ENCODE measurements around the gene MTFR2.

The MTFR2 gene

DNA sequence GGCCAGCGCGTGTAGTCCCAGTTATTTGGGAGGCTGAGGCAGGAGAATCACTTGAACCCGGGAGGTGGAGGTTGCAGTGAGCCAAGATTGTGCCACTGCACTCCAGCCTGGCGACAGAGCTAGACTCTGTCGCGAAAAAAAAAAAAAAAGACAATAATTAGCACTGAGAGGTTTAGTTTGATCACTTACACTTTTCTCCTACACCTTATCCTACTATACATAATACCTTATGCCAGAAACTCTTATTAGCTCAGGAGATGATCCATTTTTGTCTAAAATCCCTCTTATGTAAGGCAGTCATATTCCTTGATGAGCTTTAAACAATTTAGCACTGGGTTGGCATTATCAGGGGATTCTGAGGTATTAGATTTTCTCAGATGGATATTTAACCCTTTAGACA, 3.6 kb upstream of the MTFR2 start:
- peaks cover 49% of the 10 kb centered on the region for H3K4me1 Mint-ChIP-seq (ENCODE audit: low read depth)
- H3K27ac Mint-ChIP-seq: no peak overlapping the region
- H3K27me3 Mint-ChIP-seq: no peaks in the 10 kb centered on the region
- no peak for DNase-seq
- H3K9me3 Mint-ChIP-seq: no peaks in the 10 kb centered on the region
- peaks cover 55% of the 10 kb centered on the region for H3K36me3 Mint-ChIP-seq (ENCODE audit: low read depth)
- no peak overlapping the region for H3K4me3 Mint-ChIP-seq

DNA sequence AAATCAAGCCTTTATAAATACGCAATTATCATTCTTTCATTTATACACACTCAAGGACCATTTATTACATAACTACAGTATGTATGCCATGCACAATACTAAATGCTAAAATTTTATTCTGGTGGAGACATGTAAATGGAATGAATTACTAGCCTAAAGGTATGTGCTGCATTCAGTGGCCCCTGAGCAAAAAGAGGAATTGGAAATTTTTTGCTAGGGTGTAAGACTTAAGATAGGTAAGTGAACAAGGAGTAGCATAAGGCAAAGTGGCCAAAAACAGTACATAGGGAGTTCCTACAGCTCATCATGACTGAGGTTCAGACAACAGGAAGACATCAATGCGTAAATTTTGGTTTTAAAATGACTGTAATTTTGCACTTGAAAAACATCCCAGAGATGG, 2.3 kb upstream of the MTFR2 start:
- Mint-ChIP-seq H3K36me3 (ENCODE audit: low read depth) (peaks cover 56% of the 10 kb centered on the region), H3K27me3 (no peaks in the 10 kb centered on the region), H3K4me1 (ENCODE audit: low read depth) (peaks cover 57% of the 10 kb centered on the region), H3K4me3 (no peak overlapping the region), H3K9me3 (no peaks in the 10 kb centered on the region), H3K27ac (no peak overlapping the region)
- no peak for DNase-seq

DNA sequence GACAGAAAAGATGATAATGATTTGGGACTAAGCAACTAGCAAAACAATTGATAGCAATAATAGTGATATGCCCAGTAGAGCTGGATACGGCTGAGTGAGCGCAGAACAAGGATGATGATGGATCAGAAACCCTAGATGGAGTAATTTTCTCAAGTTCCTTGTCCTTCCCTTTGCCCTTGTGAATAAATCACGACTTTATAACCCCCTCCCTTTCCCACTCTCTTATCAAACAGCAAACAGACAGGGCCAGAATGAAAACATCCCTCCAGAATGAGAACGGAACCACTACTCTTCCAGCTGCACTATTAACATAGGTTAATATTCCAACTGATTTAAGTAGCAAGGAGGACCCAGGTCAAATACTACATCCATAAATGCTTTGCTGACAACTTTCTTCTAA, 1.3 kb upstream of the MTFR2 start:
- no peak for DNase-seq
- Mint-ChIP-seq H3K27ac (peak overlapping the region; percentile 94), H3K4me1 (ENCODE audit: low read depth) (peaks cover 57% of the 10 kb centered on the region), H3K27me3 (no peaks in the 10 kb centered on the region), H3K4me3 (peak overlapping the region; percentile 97), H3K9me3 (no peaks in the 10 kb centered on the region), H3K36me3 (ENCODE audit: low read depth) (peaks cover 58% of the 10 kb centered on the region)

DNA sequence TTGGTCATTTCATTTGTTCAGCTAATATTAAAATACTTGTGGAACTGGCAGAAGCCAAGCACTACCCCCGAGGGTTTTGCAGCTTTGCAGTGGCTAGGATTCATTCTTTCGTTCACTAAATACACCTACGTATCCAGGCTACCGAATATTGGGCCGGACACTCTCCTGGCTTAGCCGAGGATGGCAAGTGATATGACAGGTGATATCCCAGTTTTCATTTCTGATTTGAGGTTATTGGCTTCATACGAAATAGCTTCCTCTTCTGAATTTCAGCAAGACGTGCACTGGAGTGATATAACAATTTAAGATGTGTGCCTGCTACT, 536 bp upstream of the MTFR2 start:
- no peak for DNase-seq
- Mint-ChIP-seq H3K36me3 (ENCODE audit: low read depth) (peaks cover 62% of the 10 kb centered on the region), H3K27ac (peak overlapping the region; percentile 94), H3K4me3 (peak overlapping the region; percentile 97), H3K4me1 (ENCODE audit: low read depth) (peaks cover 55% of the 10 kb centered on the region), H3K27me3 (no peaks in the 10 kb centered on the region), H3K9me3 (no peaks in the 10 kb centered on the region)

DNA sequence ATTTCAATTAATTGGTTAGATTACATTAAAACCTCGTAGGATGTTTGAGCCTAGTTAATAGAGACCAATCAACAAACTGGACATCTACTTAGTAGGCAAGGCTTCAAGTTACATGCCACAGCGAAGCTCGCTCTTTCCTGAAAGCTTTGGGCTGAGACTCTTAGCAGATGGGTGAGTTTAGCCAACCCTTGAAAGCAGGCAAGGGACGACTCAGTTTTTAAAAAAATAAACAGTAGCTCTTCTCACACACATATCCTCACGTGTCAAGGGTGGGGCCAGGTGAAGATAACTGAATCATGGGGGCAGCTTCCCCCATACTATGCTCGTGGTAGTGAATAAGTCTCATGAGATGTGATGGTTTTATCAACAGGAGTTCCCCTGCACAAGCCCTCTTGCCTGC, 775 bp downstream of the MTFR2 start:
- Mint-ChIP-seq H3K27ac (peak overlapping the region; percentile 94), H3K27me3 (no peaks in the 10 kb centered on the region), H3K9me3 (no peaks in the 10 kb centered on the region), H3K4me3 (peak overlapping the region; percentile 97), H3K36me3 (ENCODE audit: low read depth) (peaks cover 60% of the 10 kb centered on the region), H3K4me1 (ENCODE audit: low read depth) (peaks cover 48% of the 10 kb centered on the region)
- no peak for DNase-seq

DNA sequence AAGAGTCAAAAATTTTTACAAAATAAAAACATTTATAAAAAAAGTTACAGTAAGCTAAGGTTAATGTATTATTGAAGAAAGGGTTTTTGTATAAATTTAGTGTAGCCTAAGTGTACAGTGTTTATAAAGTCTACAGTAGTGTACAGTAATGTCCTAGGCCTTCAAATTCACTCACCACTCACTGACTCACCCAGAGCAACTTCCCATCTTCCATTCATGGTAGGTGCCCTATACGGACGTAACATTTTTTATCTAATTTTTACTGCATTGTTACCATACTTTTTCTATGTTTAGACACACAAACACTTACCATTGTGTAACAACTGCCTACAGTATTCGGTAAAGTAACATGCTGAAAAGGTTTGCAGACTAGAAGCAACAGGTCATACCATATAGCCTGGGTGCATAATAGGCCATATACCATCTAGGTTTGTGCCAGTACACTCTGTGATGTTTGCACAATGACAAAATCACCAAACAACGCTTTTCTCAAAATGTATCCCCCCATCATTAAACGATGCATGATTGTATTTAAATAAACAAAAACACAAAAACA, 6.0 kb downstream of the MTFR2 start:
- H3K27me3 Mint-ChIP-seq: no peaks in the 10 kb centered on the region
- DNase-seq: no peak
- no peaks in the 10 kb centered on the region for H3K9me3 Mint-ChIP-seq
- peaks cover 88% of the 10 kb centered on the region for H3K36me3 Mint-ChIP-seq (ENCODE audit: low read depth)
- H3K27ac Mint-ChIP-seq: no peak overlapping the region
- H3K4me3 Mint-ChIP-seq: no peak overlapping the region
- peaks cover 15% of the 10 kb centered on the region for H3K4me1 Mint-ChIP-seq (ENCODE audit: low read depth)

DNA sequence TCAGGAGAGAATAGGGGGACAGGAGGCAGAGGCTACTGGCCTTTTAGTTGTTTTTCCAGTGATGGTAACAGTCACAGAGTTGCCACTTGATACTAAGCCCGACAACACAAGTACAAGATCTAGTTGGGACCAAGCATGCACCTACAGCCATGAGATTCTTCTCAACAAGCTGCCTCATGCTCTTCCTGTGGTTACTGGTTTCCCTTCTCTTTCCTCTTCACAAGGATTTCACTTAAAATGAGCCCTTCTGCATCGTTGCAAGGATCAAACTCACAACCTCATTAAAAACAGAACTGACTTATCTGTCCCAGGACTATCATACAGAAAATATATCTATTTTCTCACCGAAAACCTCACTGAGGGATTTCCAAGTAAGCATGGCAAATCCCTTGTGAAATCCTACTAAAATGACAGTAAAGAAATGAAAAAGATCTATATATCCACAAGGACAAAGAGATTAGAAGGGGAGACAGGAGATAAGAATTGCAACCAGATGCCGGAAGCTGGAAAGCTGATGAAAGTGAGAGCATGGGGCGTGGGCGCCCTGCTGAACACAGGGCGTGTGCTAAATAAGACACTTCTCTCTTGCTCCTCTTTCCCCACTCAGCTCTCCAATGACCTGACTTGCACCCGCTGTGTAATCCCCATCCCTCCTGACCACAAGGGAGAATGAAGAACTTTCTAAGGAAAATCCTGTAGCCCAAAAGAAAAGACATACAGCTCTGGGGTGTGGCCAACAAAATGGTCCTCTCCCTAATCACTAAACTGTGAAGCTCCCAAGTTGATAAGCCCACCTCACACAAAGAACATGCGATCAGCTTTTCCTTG, 13.4 kb downstream of the MTFR2 start:
- Mint-ChIP-seq H3K4me3 (no peak overlapping the region), H3K36me3 (ENCODE audit: low read depth) (peaks cover 82% of the 10 kb centered on the region), H3K9me3 (no peaks in the 10 kb centered on the region), H3K4me1 (ENCODE audit: low read depth) (peaks cover 13% of the 10 kb centered on the region), H3K27me3 (no peaks in the 10 kb centered on the region), H3K27ac (peak overlapping the region; percentile 29)
- no peak for DNase-seq

DNA sequence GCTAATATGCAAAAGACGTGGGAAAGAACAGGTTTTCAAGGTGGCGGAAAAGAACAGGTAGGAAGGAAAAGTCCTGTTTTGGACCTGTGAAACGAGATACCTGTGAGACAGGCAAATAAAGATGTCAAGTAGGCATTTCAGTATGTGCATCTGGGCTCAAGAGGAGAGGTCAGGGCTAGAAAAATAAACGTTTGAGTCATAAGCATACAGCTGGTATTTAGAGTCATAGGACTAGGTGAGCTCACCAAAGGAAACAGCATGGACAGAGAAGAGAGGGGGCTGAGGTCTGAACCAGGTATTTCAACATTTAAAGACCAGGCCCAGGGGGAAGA, 14.9 kb downstream of the MTFR2 start:
- H3K4me3 Mint-ChIP-seq: no peak overlapping the region
- peaks cover 13% of the 10 kb centered on the region for H3K4me1 Mint-ChIP-seq (ENCODE audit: low read depth)
- no peak for DNase-seq
- H3K9me3 Mint-ChIP-seq: no peaks in the 10 kb centered on the region
- no peak overlapping the region for H3K27ac Mint-ChIP-seq
- H3K36me3 Mint-ChIP-seq (ENCODE audit: low read depth): peaks cover 82% of the 10 kb centered on the region
- no peaks in the 10 kb centered on the region for H3K27me3 Mint-ChIP-seq

DNA sequence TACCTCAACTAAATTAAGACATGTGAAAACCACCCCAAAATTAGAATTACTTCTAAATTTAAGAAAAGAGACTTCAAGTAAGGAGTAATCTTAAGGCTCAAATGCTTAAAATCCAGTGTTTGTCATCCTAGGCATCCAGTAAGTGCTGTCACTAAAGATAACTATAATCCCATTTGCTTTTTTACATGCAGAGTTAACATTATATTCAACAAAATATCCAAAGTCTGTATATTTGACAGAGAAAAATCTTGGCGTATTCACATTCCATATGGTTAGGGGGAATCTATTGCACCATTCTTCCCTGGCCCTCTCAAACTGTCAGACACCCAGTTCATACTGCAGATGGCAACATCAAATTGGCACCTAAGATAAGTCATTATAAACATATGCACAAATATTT, 17.4 kb downstream of the MTFR2 start:
- H3K27me3 Mint-ChIP-seq: no peaks in the 10 kb centered on the region
- H3K9me3 Mint-ChIP-seq: no peaks in the 10 kb centered on the region
- peaks cover 68% of the 10 kb centered on the region for H3K36me3 Mint-ChIP-seq (ENCODE audit: low read depth)
- no peak overlapping the region for H3K27ac Mint-ChIP-seq
- DNase-seq: no peak
- H3K4me3 Mint-ChIP-seq: no peak overlapping the region
- H3K4me1 Mint-ChIP-seq (ENCODE audit: low read depth): peaks cover 13% of the 10 kb centered on the region

DNA sequence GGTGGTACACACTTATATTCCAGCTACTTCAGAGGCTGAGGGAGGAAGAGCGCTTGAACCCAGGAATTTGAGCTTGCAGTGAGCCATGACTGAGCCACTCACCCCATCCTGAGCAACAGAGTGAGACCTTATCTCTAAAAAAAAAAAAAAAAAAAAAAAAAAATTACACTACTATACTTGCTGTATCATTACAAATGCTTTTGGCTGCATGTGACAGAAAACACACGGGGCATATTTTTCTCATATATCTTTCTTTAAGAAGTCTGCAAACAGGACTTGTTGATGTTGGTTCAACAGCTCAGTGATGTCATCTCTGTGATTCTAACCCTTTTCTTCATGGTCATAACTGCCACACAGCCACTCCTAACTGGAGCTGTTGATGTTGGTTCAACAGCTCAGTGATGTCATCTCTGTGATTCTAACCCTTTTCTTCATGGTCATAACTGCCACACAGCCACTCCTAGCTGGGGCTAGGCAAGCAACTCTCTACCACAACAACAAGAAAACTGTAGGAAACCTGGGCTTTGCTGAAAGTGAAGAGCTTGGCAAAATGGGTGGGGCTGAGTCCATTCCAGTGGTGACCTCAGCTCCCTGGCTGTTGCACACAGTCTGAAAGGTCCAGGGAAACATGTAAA, 19.8 kb downstream of the MTFR2 start:
- no peaks in the 10 kb centered on the region for H3K27me3 Mint-ChIP-seq
- H3K9me3 Mint-ChIP-seq: no peaks in the 10 kb centered on the region
- no peak for DNase-seq
- no peak overlapping the region for H3K4me3 Mint-ChIP-seq
- no peak overlapping the region for H3K27ac Mint-ChIP-seq
- H3K4me1 Mint-ChIP-seq (ENCODE audit: low read depth): peaks cover 14% of the 10 kb centered on the region
- peaks cover 49% of the 10 kb centered on the region for H3K36me3 Mint-ChIP-seq (ENCODE audit: low read depth)

DNA sequence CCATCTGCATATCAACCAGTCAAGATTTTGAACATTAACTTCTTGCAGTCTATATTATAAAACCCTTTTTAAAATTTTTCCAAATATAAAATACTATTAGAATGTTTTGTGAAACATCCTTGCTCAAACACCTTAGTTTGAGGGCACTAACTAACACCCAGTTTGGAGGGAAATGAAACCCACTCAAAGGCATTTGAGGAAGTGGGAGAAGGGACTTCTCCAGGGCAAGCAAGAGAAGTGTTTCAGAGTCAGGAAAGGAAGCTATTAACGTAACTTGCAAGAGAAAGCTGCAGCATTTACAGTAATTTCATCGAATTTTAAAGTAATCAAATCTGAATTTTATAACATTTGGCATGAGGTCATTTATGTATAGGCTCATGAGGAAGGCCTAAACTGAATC, 21.3 kb downstream of the MTFR2 start:
- no peak for DNase-seq
- Mint-ChIP-seq H3K27ac (no peak overlapping the region), H3K4me3 (no peak overlapping the region), H3K4me1 (ENCODE audit: low read depth) (peaks cover 18% of the 10 kb centered on the region), H3K36me3 (ENCODE audit: low read depth) (peaks cover 38% of the 10 kb centered on the region), H3K27me3 (no peaks in the 10 kb centered on the region), H3K9me3 (peaks cover 4% of the 10 kb centered on the region)

DNA sequence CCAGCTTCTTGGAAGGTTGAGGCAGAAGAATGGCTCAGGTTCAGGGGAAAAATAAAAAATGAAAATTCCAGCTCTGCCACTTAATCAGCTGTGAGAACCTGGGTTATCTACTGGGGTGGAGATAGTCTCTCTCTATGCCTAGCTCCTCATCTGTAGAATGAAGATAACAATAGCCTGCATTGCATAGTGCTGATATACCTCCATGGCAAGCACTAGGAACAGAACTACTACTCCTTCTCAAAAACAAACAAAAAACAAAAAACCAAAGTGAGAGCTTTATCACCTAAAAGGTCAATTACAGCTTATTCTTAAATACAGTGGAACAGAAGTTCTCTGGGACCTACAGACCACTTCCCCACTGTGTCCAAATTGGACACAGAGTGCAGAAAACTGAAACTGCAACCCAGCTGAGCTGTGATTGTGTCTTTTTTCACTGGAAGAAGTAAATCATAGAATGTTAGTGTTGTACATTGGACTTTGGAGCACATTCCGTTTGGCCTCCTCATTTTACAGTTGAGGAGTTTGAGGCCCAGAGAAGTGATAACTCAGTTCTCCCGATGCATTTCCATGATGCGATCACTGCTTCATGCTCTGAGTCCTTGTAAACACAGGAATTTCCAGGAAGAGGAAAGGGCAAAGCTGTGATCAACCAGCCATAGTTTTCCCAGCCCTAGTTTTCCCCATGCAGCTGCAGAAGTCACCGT, 23.3 kb downstream of the MTFR2 start:
- Mint-ChIP-seq H3K9me3 (peaks cover 4% of the 10 kb centered on the region), H3K4me3 (peak overlapping the region; percentile 35), H3K4me1 (ENCODE audit: low read depth) (peaks cover 18% of the 10 kb centered on the region), H3K27me3 (no peaks in the 10 kb centered on the region), H3K27ac (no peak overlapping the region), H3K36me3 (ENCODE audit: low read depth) (peaks cover 21% of the 10 kb centered on the region)
- no peak for DNase-seq

DNA sequence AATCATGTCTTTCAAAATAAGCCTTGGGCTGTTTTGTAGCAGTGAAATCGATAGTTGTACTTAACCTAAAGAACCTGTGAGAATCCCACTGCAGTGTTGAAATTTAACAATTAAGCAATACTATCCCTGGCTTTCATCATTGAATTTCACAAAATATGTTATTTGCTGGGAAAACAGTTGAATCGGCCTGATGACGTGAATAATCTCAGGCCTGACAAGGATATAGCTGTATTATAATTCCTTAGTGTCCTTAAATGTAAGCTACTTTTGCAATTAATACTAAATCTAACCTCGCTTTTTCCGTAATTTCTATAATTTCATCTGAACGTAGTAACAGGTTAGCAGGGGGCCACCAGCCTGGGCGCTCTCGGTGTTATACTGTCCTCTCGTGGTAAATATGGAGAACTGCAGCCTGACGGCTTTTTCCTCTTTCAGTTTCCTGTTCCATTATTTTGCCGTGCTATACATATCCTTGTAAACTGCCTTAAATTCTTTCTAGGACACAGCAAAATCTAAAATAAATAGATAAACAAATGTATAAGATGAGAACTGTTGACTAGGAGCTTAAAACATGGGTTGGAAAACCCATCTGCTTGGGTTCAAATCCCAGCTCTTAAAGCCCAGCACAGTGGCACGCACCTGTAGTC, 24.0 kb downstream of the MTFR2 start:
- H3K27me3 Mint-ChIP-seq: no peaks in the 10 kb centered on the region
- peak overlapping the region; percentile 35 for H3K4me3 Mint-ChIP-seq
- H3K36me3 Mint-ChIP-seq (ENCODE audit: low read depth): peaks cover 17% of the 10 kb centered on the region
- H3K27ac Mint-ChIP-seq: peak overlapping the region; percentile 38
- peak; percentile 61 for DNase-seq
- H3K9me3 Mint-ChIP-seq: peaks cover 4% of the 10 kb centered on the region
- H3K4me1 Mint-ChIP-seq (ENCODE audit: low read depth): peaks cover 18% of the 10 kb centered on the region

DNA sequence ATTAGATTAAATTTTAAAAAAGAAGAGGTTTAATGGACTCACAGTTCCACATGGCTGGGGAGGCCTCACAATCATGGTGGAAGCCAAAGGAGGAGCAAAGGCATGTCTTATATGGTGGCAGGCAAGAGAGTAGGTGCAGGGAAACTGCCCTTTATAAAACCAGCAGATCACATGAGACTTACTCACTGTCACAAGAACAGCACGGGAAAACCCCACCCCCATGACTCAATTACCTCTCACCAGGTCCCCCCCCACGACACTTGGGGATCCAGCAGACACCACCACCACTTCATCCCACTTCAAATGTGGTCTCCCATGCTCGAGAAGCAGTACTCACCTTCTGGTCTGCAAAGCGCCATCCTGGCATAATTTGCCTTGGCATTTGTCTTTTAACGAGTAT, 24.6 kb downstream of the MTFR2 start:
- Mint-ChIP-seq H3K27ac (no peak overlapping the region), H3K4me3 (no peak overlapping the region), H3K27me3 (no peaks in the 10 kb centered on the region), H3K9me3 (peaks cover 4% of the 10 kb centered on the region), H3K4me1 (ENCODE audit: low read depth) (peaks cover 18% of the 10 kb centered on the region), H3K36me3 (ENCODE audit: low read depth) (peaks cover 11% of the 10 kb centered on the region)
- DNase-seq: peak; percentile 46
